ENCODE measurements around the gene ELF1. TPM values are rescaled to one million over a fixed set of nuclear protein-coding genes. Genes with fewer than 3 reads are reported as not detected.

The ELF1 gene
- total and polyA plus RNA-seq, 2 of the 4 experiments (the other 2 are of a cell fraction): 25.4 to 27.6 TPM

DNA sequence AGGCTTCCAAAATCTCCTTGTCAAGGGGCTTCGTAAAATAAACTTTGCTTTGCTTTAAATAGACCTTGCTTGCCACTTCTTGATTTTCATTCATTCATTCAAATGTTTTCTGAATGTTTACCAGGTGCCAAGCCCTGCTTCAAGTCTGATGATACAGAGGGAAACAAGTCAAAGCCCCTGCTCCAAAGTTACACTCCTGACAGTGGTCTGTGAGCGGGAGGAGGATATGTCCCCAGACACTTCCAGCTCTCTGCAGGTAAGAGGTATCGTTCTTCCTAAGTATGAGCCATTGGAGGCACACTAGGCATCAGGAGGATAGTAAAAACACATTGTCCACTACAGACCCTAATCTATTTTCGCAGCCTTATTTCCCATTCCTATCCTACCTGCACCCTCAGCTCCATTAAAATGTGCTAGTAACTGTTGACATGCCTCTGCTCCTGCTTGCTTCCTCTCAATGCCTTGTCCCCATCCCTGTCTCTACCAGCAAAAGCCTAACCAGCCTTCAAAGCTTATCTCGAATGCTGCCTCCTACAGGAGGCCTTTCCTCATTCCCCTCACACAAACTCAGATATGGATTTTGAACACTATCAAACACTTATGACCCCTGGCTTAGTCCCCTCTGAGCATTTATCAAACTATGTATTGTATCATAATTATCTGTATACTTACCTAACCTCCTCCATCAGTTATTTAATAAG lies 36.0 kb upstream of the ELF1 start:
- Histone ChIP-seq H3K27me3 (ENCODE audit: control insufficient read depth, insufficient read depth, low read length) (no peaks in the 10 kb centered on the region), H2BK120ac (ENCODE audit: low read depth, low read length) (no peak overlapping the region), H3K36me3 (ENCODE audit: control insufficient read depth, insufficient read depth, low read length) (peaks cover 2% of the 10 kb centered on the region; the same call in 1 of the 2 replicates), H3K27ac (ENCODE audit: insufficient read depth, low read length) (no peak overlapping the region), H3K4me2 (ENCODE audit: low read depth, low read length) (no peak overlapping the region; the same call in 1 of the 2 replicates), H4K5ac (ENCODE audit: low read depth, low read length) (no peak overlapping the region), H4K8ac (ENCODE audit: low read depth in 2 of 2, low read length in 2 of 2) (no peak overlapping the region), H3K4me3 (ENCODE audit: insufficient read depth, low read depth, low read length) (no peak overlapping the region), H3K4ac (ENCODE audit: low read depth, low read length) (no peak overlapping the region), H4K20me1 (ENCODE audit: insufficient read depth, low read length) (peaks cover 75% of the 10 kb centered on the region), H3K79me1 (ENCODE audit: low read depth in 1 of 2, low read length in 2 of 2) (peaks cover 3 to 60% of the 10 kb centered on the region in 2 experiments; a peak in 2 of 4 replicates), H4K91ac (ENCODE audit: insufficient read depth, low read depth, low read length) (no peak overlapping the region), H3K9me3 (ENCODE audit: control insufficient read depth, insufficient read depth, low read length) (no peaks in the 10 kb centered on the region), H2AK5ac (ENCODE audit: low read depth, low read length) (no peak overlapping the region), H3K9me1 (ENCODE audit: insufficient read depth, low read length) (peaks cover 17% of the 10 kb centered on the region), H3K4me1 (ENCODE audit: control insufficient read depth, insufficient read depth, low read length) (peaks cover 14% of the 10 kb centered on the region), H3K56ac (ENCODE audit: extremely low read depth, insufficient read depth, low read length) (no peak overlapping the region), H2BK20ac (ENCODE audit: low read depth, low read length) (no peak overlapping the region), H2AFZ (replicated peaks; ENCODE audit: low read length, poor library complexity) (no peak overlapping the region), H3K14ac (replicated peaks; ENCODE audit: low read depth, low read length) (no peak overlapping the region), H2BK15ac (ENCODE audit: low read depth, low read length) (no peak overlapping the region), H3K23ac (ENCODE audit: low read depth, low read length) (peak overlapping the region; percentile 14; the same call in 1 of the 2 replicates), H3K18ac (ENCODE audit: low read depth, low read length) (no peak overlapping the region), H2BK5ac (ENCODE audit: low read depth, low read length, poor library complexity, severe bottlenecking) (no peak overlapping the region), H3K9ac (ENCODE audit: low read depth, low read length) (no peak overlapping the region), H2AK9ac (replicated peaks; ENCODE audit: low read depth, low read length, poor library complexity) (no peak overlapping the region)
- WGBS, 2 experiments (ENCODE audit: extremely low coverage in 2 of 2, insufficient read length in 1 of 2): 100% methylated on average over 1 of the region's 5 CpGs; no CpG with 5 or more reads in 1 of the 2 experiments
- in situ Hi-C loops (cut with MboI; ENCODE audit: low sequenced_read_pairs): loop anchor here (10.0 kb wide), 1 partner anchor 270 kb away; the partner anchor contains the start of gene SLC25A15
- DNase-seq (no peak), ATAC-seq (ENCODE audit: low read depth) (no peak)
- no TSS peak for BruUV-seq (replicated peaks)
- TF ChIP-seq FOS (IDR thresholded peaks at IDR 0.05; ENCODE audit: low read depth, low read length) (no peak), CEBPB (IDR thresholded peaks at IDR 0.05; ENCODE audit: low read depth, low read length) (no peak)
- TF ChIP-seq, protein P1, sequence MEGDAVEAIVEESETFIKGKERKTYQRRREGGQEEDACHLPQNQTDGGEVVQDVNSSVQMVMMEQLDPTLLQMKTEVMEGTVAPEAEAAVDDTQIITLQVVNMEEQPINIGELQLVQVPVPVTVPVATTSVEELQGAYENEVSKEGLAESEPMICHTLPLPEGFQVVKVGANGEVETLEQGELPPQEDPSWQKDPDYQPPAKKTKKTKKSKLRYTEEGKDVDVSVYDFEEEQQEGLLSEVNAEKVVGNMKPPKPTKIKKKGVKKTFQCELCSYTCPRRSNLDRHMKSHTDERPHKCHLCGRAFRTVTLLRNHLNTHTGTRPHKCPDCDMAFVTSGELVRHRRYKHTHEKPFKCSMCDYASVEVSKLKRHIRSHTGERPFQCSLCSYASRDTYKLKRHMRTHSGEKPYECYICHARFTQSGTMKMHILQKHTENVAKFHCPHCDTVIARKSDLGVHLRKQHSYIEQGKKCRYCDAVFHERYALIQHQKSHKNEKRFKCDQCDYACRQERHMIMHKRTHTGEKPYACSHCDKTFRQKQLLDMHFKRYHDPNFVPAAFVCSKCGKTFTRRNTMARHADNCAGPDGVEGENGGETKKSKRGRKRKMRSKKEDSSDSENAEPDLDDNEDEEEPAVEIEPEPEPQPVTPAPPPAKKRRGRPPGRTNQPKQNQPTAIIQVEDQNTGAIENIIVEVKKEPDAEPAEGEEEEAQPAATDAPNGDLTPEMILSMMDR (conservative IDR thresholded peaks at IDR 0.05; ENCODE audit: low read depth, low read length): 0 out of 2 replicates have a peak, but pooled peaks have one; percentile 23
- ChIA-PET CTCF (interaction anchor here (0.5 to 0.7 kb wide), 3 partner anchors 210 to 1614 kb away, joined by 3 to 5 read pairs (median 3); no protein-coding TSS in a partner anchor), POLR2A (ENCODE audit: unreplicated experiment) (no interaction called here)
- dilution Hi-C loops (cut with HindIII; ENCODE audit: low sequenced_read_pairs, unreplicated experiment): no loop called here
- intact Hi-C loops (cut with micrococcal nuclease): loop anchor here (5.0 to 10.0 kb wide), 2 partner anchors 68 to 280 kb away; partner anchors contain the start of gene MRPS31
